ENCODE results near the gene TBK1. TPM values are rescaled to one million over a fixed set of nuclear protein-coding genes. Genes with fewer than 3 reads are reported as not detected.

Gene TBK1
- total and polyA plus RNA-seq, 4 experiments from 2014 or later: 22.4 to 25.0 (median 23.9) TPM

DNA sequence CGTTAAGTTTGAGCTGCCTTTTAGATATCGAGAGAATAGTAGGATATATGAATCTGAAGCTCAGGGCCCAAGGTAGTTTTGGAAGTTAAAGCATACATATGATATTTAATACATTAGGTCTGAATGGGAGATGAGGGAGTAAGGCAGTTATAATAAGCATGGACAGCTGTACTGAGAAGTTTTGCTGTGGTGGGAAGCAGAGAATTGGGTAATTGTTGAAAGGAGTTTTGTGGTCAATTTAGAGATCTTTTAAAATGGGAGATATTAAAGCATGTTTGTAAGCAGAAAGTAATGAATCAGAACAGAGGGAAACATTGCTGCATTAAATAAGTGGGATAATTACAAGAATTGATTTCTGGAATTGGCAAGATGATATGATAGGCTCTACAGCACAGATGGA is 21.3 kb downstream of the TBK1 start:
- ChIA-PET POLR2A (ENCODE audit: partially characterized antibody) (no interaction called here), CTCF (ENCODE audit: partially characterized antibody) (no interaction called here)
- H3K27me3 Mint-ChIP-seq: no peaks in the 10 kb centered on the region
- H3K27me3 ChIP-seq (ENCODE audit: insufficient read depth, low read length): no peaks in the 10 kb centered on the region
- peaks cover 0 to 21% (median 14%) of the 10 kb centered on the region in 8 donors for H3K9me3 Mint-ChIP-seq
- H3K4me3 Mint-ChIP-seq: no peak overlapping the region
- peak overlapping the region in 3 of 7 donors; percentile 48 to 68 (median 66) for H3K27ac Mint-ChIP-seq
- H3K4me3 ChIP-seq (ENCODE audit: low read length in 2 of 2): no peak overlapping the region
- H3K4me1 Mint-ChIP-seq: peaks cover 9 to 12% (median 11%) of the 10 kb centered on the region in 4 donors
- no peak overlapping the region for H3K27ac ChIP-seq (ENCODE audit: low read depth, low read length)
- H3K9me3 ChIP-seq (ENCODE audit: control insufficient read depth in 1 of 2, low read length in 2 of 2): no peaks in the 10 kb centered on the region
- H3K4me1 ChIP-seq (ENCODE audit: insufficient read depth, low read length): no peaks in the 10 kb centered on the region
- intact Hi-C loops (cut with micrococcal nuclease): no loop called here
- peaks cover 71 to 79% of the 10 kb centered on the region in 2 donors for H3K36me3 Mint-ChIP-seq
- DNase-seq: no peak
- peaks cover 35% of the 10 kb centered on the region for H3K36me3 ChIP-seq (ENCODE audit: insufficient read depth, low read length)

DNA sequence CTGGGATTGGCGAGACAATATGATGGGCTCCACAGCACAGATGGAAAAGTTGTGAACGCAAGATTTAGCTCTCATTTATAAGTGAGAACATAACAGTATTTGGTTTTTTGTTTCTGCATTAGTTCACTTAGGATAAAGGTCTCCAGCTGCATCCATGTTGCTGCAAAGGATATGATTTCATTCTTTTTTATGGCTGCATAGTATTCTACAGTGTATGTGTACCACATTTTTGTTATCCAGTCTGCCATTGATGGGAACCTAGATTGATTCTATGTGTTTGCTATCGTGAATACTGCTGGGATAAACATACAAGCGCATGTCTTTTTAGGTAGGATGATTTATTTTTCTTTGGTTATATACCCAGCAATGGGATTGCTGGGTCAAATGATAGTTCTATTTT is 23.6 kb downstream of the TBK1 start:
- DNase-seq: no peak
- Histone ChIP-seq H3K9me3 (ENCODE audit: control insufficient read depth in 1 of 2, low read length in 2 of 2) (no peaks in the 10 kb centered on the region), H3K4me3 (ENCODE audit: low read length in 2 of 2) (no peak overlapping the region), H3K27ac (ENCODE audit: low read depth, low read length) (no peak overlapping the region), H3K36me3 (ENCODE audit: insufficient read depth, low read length) (peaks cover 26% of the 10 kb centered on the region), H3K27me3 (ENCODE audit: insufficient read depth, low read length) (no peaks in the 10 kb centered on the region), H3K4me1 (ENCODE audit: insufficient read depth, low read length) (no peaks in the 10 kb centered on the region)
- ChIA-PET POLR2A (ENCODE audit: partially characterized antibody) (no interaction called here), CTCF (ENCODE audit: partially characterized antibody) (no interaction called here)
- Mint-ChIP-seq H3K27ac (no peak overlapping the region), H3K36me3 (peaks cover 60 to 73% of the 10 kb centered on the region in 2 donors), H3K27me3 (no peaks in the 10 kb centered on the region), H3K9me3 (peaks cover 0 to 21% (median 14%) of the 10 kb centered on the region in 8 donors), H3K4me1 (peaks cover 7 to 12% (median 10%) of the 10 kb centered on the region in 4 donors), H3K4me3 (no peak overlapping the region)
- intact Hi-C loops (cut with micrococcal nuclease): no loop called here

DNA sequence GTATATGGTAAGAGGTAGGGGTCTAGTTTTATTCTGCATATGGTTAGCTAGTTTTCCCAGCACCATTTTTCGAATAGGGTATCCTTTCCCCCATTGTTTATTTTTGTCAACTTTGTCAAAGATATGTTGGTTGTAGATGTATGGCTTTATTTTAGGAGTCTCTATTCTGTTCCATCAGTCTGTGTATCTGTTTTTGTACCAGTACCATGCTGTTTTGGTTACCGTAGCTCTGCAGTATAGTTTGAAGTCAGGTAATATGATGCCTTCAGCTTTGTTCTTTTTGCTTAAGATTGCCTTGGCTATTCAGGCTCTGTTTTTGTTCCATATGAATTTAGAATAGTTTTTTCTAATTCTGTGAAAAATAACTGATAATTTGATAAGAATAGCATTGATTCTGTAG is 24.9 kb downstream of the TBK1 start:
- Histone ChIP-seq H3K36me3 (ENCODE audit: insufficient read depth, low read length) (peaks cover 24% of the 10 kb centered on the region), H3K27ac (ENCODE audit: low read depth, low read length) (no peak overlapping the region), H3K4me1 (ENCODE audit: insufficient read depth, low read length) (no peaks in the 10 kb centered on the region), H3K4me3 (ENCODE audit: low read length in 2 of 2) (no peak overlapping the region), H3K9me3 (ENCODE audit: control insufficient read depth in 1 of 2, low read length in 2 of 2) (no peaks in the 10 kb centered on the region), H3K27me3 (ENCODE audit: insufficient read depth, low read length) (no peaks in the 10 kb centered on the region)
- Mint-ChIP-seq H3K9me3 (peaks cover 0 to 21% (median 14%) of the 10 kb centered on the region in 8 donors), H3K4me3 (no peak overlapping the region), H3K27ac (peak overlapping the region in 1 of 7 donors; percentile 65), H3K27me3 (no peaks in the 10 kb centered on the region), H3K4me1 (peaks cover 7 to 11% (median 10%) of the 10 kb centered on the region in 4 donors), H3K36me3 (peaks cover 53 to 66% of the 10 kb centered on the region in 2 donors)
- intact Hi-C loops (cut with micrococcal nuclease): no loop called here
- ChIA-PET CTCF (ENCODE audit: partially characterized antibody) (no interaction called here), POLR2A (ENCODE audit: partially characterized antibody) (no interaction called here)
- no peak for DNase-seq

DNA sequence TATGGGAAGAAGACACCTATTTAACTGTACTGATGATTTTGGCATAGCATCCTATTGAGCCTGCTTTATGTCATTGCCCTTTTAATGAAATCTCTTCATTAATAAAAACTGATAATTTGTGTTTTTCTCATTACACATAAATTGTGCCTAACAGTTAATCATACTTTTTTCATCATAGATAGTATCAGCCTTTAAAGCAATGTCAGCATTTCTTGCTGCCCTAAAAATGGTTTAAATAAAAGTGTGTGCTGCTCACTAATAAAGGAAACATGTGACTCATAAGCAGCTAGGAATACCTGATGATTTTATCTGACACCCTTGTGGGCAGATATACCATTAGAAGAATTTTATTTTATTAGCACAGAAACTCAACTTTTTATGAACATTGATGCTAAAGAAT is 26.7 kb downstream of the TBK1 start:
- ChIA-PET CTCF (ENCODE audit: partially characterized antibody) (no interaction called here), POLR2A (ENCODE audit: partially characterized antibody) (no interaction called here)
- Mint-ChIP-seq H3K9me3 (peaks cover 0 to 21% (median 14%) of the 10 kb centered on the region in 8 donors), H3K36me3 (peaks cover 51 to 58% of the 10 kb centered on the region in 2 donors), H3K27me3 (no peaks in the 10 kb centered on the region), H3K4me3 (no peak overlapping the region), H3K27ac (no peak overlapping the region), H3K4me1 (peaks cover 6 to 8% (median 7%) of the 10 kb centered on the region in 4 donors)
- Histone ChIP-seq H3K4me3 (ENCODE audit: low read length in 2 of 2) (no peak overlapping the region), H3K27ac (ENCODE audit: low read depth, low read length) (no peak overlapping the region), H3K36me3 (ENCODE audit: insufficient read depth, low read length) (peaks cover 19% of the 10 kb centered on the region), H3K27me3 (ENCODE audit: insufficient read depth, low read length) (no peaks in the 10 kb centered on the region), H3K4me1 (ENCODE audit: insufficient read depth, low read length) (no peaks in the 10 kb centered on the region), H3K9me3 (ENCODE audit: control insufficient read depth in 1 of 2, low read length in 2 of 2) (no peaks in the 10 kb centered on the region)
- intact Hi-C loops (cut with micrococcal nuclease): no loop called here
- no peak for DNase-seq

DNA sequence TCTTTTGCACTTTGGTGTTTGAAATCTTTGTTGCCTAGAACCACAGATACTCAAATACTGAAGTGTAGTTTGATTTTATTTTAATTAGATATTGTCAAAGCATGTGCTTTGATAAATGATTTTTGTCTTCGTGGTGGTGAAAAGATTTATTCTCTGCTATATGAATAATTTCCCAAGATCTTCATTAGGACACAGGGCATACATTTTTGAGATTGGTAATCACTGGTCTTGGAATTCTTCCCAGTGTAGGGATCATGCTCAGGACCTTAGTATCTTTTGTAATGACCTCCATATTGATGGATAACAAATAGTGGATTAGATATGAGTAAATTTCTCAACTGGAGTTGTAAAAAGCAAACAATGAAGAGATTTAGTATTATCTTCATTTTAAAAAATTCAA is 28.2 kb downstream of the TBK1 start:
- Mint-ChIP-seq H3K27me3 (no peaks in the 10 kb centered on the region), H3K4me3 (no peak overlapping the region), H3K27ac (peak overlapping the region in 1 of 7 donors; percentile 3), H3K4me1 (peaks cover 6 to 8% (median 7%) of the 10 kb centered on the region in 4 donors), H3K36me3 (peaks cover 36 to 54% of the 10 kb centered on the region in 2 donors), H3K9me3 (peaks cover 0 to 21% (median 12%) of the 10 kb centered on the region in 8 donors)
- DNase-seq: no peak
- Histone ChIP-seq H3K4me1 (ENCODE audit: insufficient read depth, low read length) (no peaks in the 10 kb centered on the region), H3K9me3 (ENCODE audit: control insufficient read depth in 1 of 2, low read length in 2 of 2) (no peaks in the 10 kb centered on the region), H3K4me3 (ENCODE audit: low read length in 2 of 2) (no peak overlapping the region), H3K27ac (ENCODE audit: low read depth, low read length) (no peak overlapping the region), H3K27me3 (ENCODE audit: insufficient read depth, low read length) (no peaks in the 10 kb centered on the region), H3K36me3 (ENCODE audit: insufficient read depth, low read length) (peaks cover 18% of the 10 kb centered on the region)
- intact Hi-C loops (cut with micrococcal nuclease): no loop called here
- ChIA-PET POLR2A (ENCODE audit: partially characterized antibody) (no interaction called here), CTCF (ENCODE audit: partially characterized antibody) (no interaction called here)

DNA sequence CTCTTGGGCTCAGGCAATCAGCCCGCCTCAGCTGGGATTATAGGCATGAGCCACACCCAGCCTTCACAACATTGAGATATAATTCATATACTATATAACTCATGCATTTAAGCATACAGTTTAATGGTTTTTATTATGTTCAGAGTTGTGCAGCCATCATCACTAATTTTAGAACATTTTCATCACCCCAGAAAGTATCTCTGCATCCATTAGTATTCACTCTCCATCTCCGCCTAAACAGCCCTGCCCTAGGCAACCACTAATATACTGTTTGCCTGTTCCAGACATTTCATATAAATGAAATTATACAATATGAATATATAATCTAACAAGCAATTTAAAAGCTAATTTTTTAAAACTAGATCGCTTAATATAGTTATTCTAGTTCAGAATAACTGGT is 34.7 kb downstream of the TBK1 start:
- ChIA-PET CTCF (ENCODE audit: partially characterized antibody) (no interaction called here), POLR2A (ENCODE audit: partially characterized antibody) (no interaction called here)
- peaks cover 32 to 61% of the 10 kb centered on the region in 2 donors for H3K36me3 Mint-ChIP-seq

DNA sequence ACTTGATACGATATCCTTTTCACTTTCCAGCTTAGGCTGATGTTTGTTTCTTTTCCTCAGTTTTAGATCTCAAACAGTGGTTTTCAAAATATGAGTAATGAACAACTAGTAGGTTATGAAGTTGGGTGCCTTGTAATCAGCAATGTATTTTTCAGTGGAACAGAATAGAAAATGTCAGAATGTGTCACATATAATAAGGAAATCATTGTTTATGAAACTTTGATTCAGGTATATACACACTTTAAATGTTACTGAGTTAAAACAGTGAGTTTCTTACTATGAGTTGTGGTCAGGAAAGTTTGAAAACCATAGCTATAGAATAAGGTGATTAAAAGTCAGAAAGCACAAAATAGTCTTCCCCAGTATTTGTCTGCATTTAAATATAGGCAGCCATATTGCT is 39.8 kb downstream of the TBK1 start:
- Histone ChIP-seq H3K4me1 (ENCODE audit: insufficient read depth, low read length) (peaks cover 19% of the 10 kb centered on the region), H3K4me3 (ENCODE audit: low read length in 2 of 2) (no peak overlapping the region), H3K9me3 (ENCODE audit: control insufficient read depth in 1 of 2, low read length in 2 of 2) (no peaks in the 10 kb centered on the region), H3K36me3 (ENCODE audit: insufficient read depth, low read length) (peaks cover 14% of the 10 kb centered on the region), H3K27ac (ENCODE audit: low read depth, low read length) (no peak overlapping the region), H3K27me3 (ENCODE audit: insufficient read depth, low read length) (no peaks in the 10 kb centered on the region)
- Mint-ChIP-seq H3K27ac (peak overlapping the region in 1 of 7 donors; percentile 46), H3K4me3 (peak overlapping the region in 2 of 8 donors; percentile 11 to 53), H3K36me3 (peaks cover 30 to 47% of the 10 kb centered on the region in 2 donors), H3K9me3 (no peaks in the 10 kb centered on the region), H3K27me3 (no peaks in the 10 kb centered on the region), H3K4me1 (peaks cover 9 to 14% (median 10%) of the 10 kb centered on the region in 4 donors)
- POLR2A ChIA-PET (ENCODE audit: partially characterized antibody): interaction anchor here (1.3 kb wide), 1 partner anchor 9 kb away, joined by 3 read pairs; no protein-coding TSS in a partner anchor
- DNase-seq: no peak
- intact Hi-C loops (cut with micrococcal nuclease): no loop called here
- CTCF ChIA-PET (ENCODE audit: partially characterized antibody): interaction anchor here (0.6 kb wide), 1 partner anchor 10 kb away, joined by 3 read pairs; no protein-coding TSS in a partner anchor

More for the DNA sequence above, 34.7 kb downstream of the TBK1 start:
- Histone ChIP-seq H3K4me3 (ENCODE audit: low read length in 2 of 2) (no peak overlapping the region), H3K4me1 (ENCODE audit: insufficient read depth, low read length) (no peaks in the 10 kb centered on the region), H3K27me3 (ENCODE audit: insufficient read depth, low read length) (no peaks in the 10 kb centered on the region), H3K9me3 (ENCODE audit: control insufficient read depth in 1 of 2, low read length in 2 of 2) (no peaks in the 10 kb centered on the region), H3K27ac (ENCODE audit: low read depth, low read length) (no peak overlapping the region), H3K36me3 (ENCODE audit: insufficient read depth, low read length) (peaks cover 13% of the 10 kb centered on the region)
- no peak for DNase-seq
- no peak overlapping the region for H3K4me3 Mint-ChIP-seq
- intact Hi-C loops (cut with micrococcal nuclease): no loop called here
- no peaks in the 10 kb centered on the region for H3K9me3 Mint-ChIP-seq
- H3K27ac Mint-ChIP-seq: no peak overlapping the region
- H3K27me3 Mint-ChIP-seq: no peaks in the 10 kb centered on the region
- peaks cover 0 to 2% (median under 1%) of the 10 kb centered on the region in 4 donors for H3K4me1 Mint-ChIP-seq
